ENCODE data around the gene SNAPIN.
A peak's percentile ranks its signal among the peaks of the same experiment; 100 is the strongest.

The SNAPIN gene

GRCh38 chr1:153678519-153679336, 20.2 kb downstream of the SNAPIN start, which contains the start of gene NPR1:
Gene NPR1 (plus strand): TSS chr1:153678688. CDS start chr1:153679109, 421 bp downstream.
- DNase-seq = peak in 3 of 4 experiments; percentile 19 to 58 (median 37)

GRCh38 chr1:153679337-153680119, 21.0 kb downstream of the SNAPIN start:
- peak in 3 of 4 experiments; percentile 30 to 55 (median 35) for DNase-seq

- no peak for DNase-seq
Measured at GRCh38 chr1:153680120-153680403, 21.6 kb downstream of the SNAPIN start.

- DNase-seq = no peak
Measured at GRCh38 chr1:153682730-153683129, 24.2 kb downstream of the SNAPIN start.

GRCh38 chr1:153683854-153684253, 25.4 kb downstream of the SNAPIN start:
- DNase-seq = peak in 3 of 4 experiments; percentile 31 to 44 (median 32)

- no peak for DNase-seq
Measured at GRCh38 chr1:153684892-153685291, 26.4 kb downstream of the SNAPIN start.

GRCh38 chr1:153685544-153686340, 27.2 kb downstream of the SNAPIN start:
- no peak for DNase-seq

- DNase-seq = peak in 3 of 4 experiments; percentile 47 to 54 (median 48)
Measured at GRCh38 chr1:153687346-153688125, 29.0 kb downstream of the SNAPIN start.

GRCh38 chr1:153688276-153688675, 29.8 kb downstream of the SNAPIN start:
- peak in 3 of 4 experiments; percentile 41 to 53 (median 48) for DNase-seq

GRCh38 chr1:153688736-153689328, 30.3 kb downstream of the SNAPIN start:
- DNase-seq = no peak

- DNase-seq = no peak
Measured at GRCh38 chr1:153693466-153693865, 35.0 kb downstream of the SNAPIN start.

- DNase-seq = no peak
Measured at GRCh38 chr1:153696741-153697140, 38.2 kb downstream of the SNAPIN start.

- peak in 1 of 4 experiments; percentile 9 for DNase-seq
Measured at GRCh38 chr1:153697191-153698019, 38.9 kb downstream of the SNAPIN start.

- DNase-seq = peak; percentile 21 to 51 (median 40)
Measured at GRCh38 chr1:153698020-153698922, 39.8 kb downstream of the SNAPIN start.

GRCh38 chr1:153698923-153699714, 40.6 kb downstream of the SNAPIN start:
- DNase-seq = peak in 3 of 4 experiments; percentile 13 to 61 (median 37)

GRCh38 chr1:153699768-153700167, 41.3 kb downstream of the SNAPIN start:
- DNase-seq = no peak

- no peak for DNase-seq
Measured at GRCh38 chr1:153705484-153705883, 47.0 kb downstream of the SNAPIN start.

GRCh38 chr1:153711026-153711425, 52.5 kb downstream of the SNAPIN start:
- DNase-seq = no peak

All from suppressor macrophage (primary cell).